GM18868 (cell line): ENCODE results near the gene BBS1.

Experiments used
- ATAC-seq: cut with Tn5 transposase; IDR thresholded peaks from one replicate; pipeline ENCODE4 v1.9.1; 2021; ENCODE audit warnings: mild to moderate bottlenecking, moderate library complexity; ENCODE audit not compliant: unreplicated experiment

The BBS1 gene

GRCh38 chr11:66476841-66477251 lies 33.6 kb upstream of the BBS1 start:
- no peak for ATAC-seq

- ATAC-seq: no peak
Measured at GRCh38 chr11:66477263-66478201, 32.9 kb upstream of the BBS1 start.

GRCh38 chr11:66478729-66479393 lies 31.6 kb upstream of the BBS1 start:
- no peak for ATAC-seq

GRCh38 chr11:66479394-66480116 lies 30.9 kb upstream of the BBS1 start:
- ATAC-seq: no peak

DNA sequence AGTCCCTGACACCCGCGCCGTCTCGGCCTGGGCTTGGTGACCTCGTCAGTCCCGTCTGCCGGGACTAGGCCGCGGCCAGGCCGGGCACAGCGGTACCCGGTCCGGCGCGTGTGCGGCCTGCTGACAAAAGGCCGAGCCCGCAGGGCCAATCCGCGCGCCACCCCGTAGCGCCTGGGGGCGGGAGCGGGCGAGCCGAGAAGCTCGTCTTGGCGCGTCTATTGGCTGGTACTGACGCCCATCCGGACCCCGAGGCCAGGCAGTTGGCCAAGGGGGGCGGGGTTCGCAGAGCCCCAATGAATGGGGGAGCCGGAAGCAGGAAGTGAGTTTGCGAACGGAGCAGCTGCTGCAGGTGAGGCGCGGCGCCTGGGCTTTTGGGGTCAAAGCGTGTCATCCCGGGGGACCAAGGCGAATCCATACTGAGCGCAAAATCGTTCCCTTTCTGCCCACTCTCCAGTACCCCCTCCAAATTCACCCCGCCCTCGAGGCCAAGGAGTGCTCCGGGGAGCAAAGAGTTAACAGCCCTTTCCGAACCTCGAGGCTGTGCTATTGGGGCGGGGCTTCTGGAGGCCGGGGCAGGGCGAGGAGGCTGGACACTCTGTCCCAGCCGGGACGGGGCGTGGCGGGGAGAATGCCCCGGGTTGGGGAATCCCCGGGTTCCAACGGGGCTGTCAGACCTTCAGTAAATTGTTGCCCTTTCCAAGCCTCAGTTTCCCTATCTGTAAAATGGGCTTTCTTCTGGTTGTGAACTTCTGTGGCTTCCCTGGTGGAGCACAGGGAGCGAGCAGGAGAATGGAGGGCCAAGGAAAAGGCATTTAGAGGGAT lies 30.1 kb upstream of the BBS1 start, which contains the start of gene DPP3:
DPP3 (plus strand) TSS at position 318 of the 822 bp plus-strand sequence. CDS start 1,767 bp downstream, outside the sequence.
- ATAC-seq: peak; percentile 85

GRCh38 chr11:66484806-66485380 lies 25.5 kb upstream of the BBS1 start:
- no peak for ATAC-seq

DNA sequence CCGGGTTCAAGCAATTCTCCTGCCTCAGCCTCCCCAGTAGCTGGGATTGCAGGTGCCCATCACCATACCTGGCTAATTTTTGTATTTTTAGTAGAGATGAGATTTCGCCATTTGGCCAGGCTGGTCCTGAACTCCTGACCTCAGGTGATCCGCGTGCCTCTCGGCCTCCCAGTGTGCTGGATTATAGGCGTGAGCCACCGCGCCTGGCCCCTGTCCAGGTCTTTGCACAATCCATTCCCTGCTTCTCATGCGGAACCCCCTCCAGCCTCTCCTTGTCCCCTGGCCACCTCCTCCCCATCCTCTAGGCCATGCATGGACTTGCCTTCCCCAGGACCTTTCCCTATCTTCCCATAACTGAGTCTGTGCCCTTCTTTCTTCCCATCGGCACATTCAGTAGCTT lies 21.5 kb upstream of the BBS1 start:
- no peak for ATAC-seq

DNA sequence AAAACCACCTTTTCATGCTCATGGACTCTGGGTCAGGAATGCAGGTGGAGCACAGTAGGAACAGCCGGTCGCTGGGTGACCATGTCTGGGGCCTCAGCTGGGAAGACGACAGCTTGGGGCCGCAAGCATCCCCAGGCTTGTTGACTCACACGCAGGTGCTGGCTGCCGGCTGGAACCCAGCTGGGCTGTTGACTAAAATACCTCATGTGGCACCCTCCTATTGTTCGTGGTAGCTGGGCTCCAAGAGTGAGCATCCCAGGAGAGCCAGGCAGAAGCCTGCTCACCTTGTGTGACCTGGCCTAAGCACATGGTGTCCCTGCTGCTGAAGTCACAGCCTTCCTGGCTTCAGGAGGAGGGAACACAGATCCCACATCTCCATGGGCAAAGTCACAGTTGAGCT lies 20.8 kb upstream of the BBS1 start:
- no peak for ATAC-seq

- ATAC-seq: no peak
Measured at GRCh38 chr11:66491315-66491935, 19.0 kb upstream of the BBS1 start.

DNA sequence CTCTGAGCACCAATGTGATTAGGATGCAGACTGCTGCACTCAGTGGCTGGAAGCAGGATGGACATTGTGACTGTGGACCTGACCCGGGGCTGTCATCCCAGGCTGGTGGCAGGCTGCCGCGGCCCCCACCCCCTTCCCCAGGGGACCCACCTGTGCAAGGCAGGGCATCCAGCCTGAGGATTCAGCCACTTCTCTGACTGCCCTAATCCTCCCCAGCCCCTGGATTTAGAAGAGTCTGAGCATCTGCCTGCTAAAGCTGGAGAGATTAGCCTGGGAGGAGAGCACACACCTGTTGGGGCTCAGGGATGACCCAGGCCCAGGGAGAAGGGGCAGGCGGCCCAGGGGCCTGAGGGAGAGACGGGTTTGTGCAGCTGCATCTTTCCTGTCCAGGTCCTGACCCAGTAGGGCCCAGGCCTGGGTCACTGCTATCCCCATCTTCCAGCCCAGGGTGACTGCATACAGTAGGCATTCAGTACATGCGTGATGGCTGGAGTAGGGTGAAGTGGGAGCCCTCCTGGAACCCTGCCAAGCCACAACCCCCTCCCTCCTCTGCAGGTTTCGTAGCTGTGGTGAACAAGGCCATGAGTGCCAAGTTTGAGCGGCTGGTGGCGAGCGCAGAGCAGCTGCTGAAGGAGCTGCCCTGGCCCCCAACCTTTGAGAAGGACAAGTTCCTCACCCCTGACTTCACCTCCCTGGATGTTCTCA lies 18.1 kb upstream of the BBS1 start:
- no peak for ATAC-seq

GRCh38 chr11:66493130-66493529 lies 17.3 kb upstream of the BBS1 start:
- no peak for ATAC-seq

DNA sequence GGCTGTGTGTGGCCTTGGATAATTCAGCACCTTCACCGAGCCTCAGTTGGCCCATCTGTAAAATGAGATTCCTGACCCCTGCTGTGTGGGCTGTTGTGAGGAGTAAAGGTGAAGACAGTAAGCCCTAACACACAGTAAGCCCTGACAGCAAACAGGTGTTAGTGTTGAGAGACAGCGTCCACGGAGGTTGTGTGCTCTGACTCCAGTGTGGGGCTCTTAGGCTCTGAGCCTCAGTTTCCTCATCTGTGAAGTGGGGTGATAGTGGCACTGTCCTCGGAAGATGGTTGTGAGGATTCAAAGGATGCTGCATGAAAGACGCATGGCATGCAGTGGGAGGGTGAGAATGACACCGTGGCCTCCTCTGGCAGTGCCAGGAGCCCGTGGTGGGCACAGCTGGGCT lies 16.0 kb upstream of the BBS1 start:
- no peak for ATAC-seq

GRCh38 chr11:66494935-66495334 lies 15.5 kb upstream of the BBS1 start:
- no peak for ATAC-seq

GRCh38 chr11:66495401-66495854 lies 15.0 kb upstream of the BBS1 start:
- ATAC-seq: no peak

- ATAC-seq: no peak
Measured at GRCh38 chr11:66497206-66497605, 13.2 kb upstream of the BBS1 start.

DNA sequence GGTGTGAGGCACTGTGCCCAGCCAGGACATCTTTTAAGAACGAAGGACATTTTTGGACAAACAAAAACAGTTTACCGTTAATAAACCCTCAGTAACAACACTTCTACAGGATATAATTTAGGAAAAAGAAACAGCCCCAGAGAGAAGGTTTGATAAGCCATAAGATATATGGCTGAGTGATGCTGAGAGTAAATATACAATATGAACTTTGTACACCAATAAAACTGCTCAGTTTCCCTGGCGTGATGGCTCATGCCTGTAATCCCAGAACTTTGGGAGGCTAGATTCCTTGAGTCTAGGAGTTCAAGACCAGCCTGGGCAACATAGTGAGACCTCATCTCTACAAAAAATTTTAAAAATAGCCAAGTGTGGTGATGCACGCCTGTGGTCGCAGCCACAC lies 11.9 kb upstream of the BBS1 start:
- ATAC-seq: no peak

- no peak for ATAC-seq
Measured at GRCh38 chr11:66505276-66505816, 5.1 kb upstream of the BBS1 start.

DNA sequence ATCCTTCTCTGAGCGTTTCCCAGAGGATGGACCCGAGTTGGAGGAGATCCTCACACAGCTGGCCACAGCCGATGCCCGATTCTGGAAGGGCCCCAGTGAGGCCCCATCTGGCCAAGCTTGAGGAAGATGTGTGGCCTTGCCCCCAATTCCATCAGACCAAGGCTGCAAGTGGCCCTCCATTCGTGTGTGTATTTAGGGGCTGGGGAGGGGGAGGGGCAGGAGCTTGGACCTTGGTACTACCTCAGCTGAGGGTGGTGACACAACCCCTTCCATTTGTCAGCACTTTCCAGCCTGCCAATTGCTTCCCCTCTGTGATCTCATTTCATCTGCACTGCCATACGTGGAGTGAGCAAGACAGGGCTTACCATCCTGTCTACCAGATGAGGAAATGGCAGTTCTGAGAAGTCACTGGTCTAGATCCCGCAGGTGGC lies 1.3 kb upstream of the BBS1 start:
- ATAC-seq: no peak

DNA sequence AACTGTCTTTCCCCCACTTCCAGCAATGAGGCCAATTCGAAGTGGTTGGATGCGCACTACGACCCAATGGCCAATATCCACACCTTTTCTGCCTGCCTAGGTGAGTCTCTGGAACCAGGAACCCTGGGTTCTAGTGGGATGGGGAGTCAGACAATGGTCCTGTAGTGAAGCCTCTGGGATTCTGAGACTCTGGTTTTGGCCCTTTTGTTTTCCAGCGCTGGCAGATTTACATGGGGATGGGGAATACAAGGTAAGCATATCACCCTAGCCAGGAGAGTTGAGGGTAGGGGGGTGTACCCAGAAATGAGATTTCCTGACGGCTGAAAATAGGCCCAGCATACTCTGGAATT lies 530 bp downstream of the BBS1 start:
- no peak for ATAC-seq
